ENCODE results near the gene DPH7.
"Not testable (repeated sequence)": the region's sequence is repeated elsewhere in the genome, so short reads cannot be mapped to it uniquely, and the experiment has no call there.

Gene DPH7

GRCh38 chr9:137606005-137606621, 27.4 kb upstream of the DPH7 start:
- peak in 1 of 2 donors; percentile 24 for DNase-seq (ENCODE audit: low read depth in 2 of 2)

- peak; percentile 90 to 93 for DNase-seq (ENCODE audit: low read depth in 2 of 2)
These were observed 26.6 kb upstream of the DPH7 start, which contains the start of gene ARRDC1 for GRCh38 chr9:137605121-137606004. ARRDC1 (plus strand) TSS chr9:137605686; CDS start chr9:137605718, 32 bp downstream.

GRCh38 chr9:137604345-137605086, 25.8 kb upstream of the DPH7 start:
- no peak for DNase-seq (ENCODE audit: low read depth in 2 of 2)

- no peak for DNase-seq (ENCODE audit: low read depth in 2 of 2)
These were observed 25.2 kb upstream of the DPH7 start for GRCh38 chr9:137603879-137604278.

DNA sequence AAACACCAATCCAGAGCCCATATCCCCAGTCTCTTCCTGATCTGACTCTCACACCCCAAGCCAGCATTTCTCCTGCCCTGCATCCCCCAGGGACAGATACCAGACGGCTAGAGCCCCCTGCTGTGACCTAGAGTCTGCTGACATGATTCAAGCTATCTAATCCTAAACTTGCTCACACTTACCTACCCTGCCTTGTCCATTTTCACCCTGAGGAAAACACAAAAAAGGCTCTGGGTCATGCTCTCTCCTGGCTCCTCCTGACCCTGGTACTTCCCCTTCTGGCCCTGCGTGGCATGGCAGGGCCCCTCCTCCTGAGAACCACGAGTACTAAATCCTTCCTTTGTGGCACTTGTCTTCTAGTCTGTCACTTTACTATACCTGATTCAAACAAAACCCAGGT, 23.9 kb upstream of the DPH7 start:
- DNase-seq (ENCODE audit: low read depth in 2 of 2) = no peak

DNA sequence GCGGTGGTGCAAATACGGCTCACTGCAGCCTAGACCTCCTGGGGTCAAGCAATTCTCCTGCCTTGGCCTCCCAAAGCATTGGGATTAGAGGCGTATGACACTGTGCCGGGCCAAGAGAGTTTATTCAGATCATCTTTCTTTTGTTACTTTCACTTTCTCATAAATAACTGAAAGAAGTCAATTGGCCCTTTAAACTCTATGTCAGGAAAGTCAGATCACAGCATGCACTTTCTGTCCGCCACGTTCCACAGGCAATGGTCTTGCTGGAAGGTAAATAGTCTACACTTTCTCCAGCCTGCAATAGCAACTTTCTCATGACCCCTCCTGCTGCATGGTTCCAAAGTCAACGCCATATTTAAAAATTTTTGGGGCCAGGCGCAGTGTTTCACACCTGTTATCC, 20.2 kb upstream of the DPH7 start:
- no peak for DNase-seq (ENCODE audit: low read depth in 2 of 2)

GRCh38 chr9:137596577-137596976, 17.9 kb upstream of the DPH7 start:
- DNase-seq (ENCODE audit: low read depth in 2 of 2) = not testable (repeated sequence)

DNA sequence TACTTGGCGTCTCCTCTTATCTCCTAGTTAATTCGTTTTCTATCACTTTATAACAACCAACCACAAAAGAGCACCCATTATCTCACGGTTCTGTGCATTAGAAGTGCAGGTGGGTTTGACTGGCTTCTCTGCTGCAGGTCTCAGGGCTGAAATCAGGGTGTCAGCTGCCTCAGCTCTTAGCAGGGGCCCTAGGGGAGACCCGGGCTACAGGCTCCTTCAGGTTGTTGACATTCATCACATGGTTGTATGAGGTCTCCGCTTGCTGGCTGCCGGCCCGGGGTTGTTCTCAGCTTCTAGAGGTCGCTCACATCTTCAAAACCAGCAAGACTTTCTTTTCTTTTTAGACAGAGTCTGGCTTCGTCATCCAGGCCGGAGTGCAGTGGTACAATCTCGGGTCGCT, 14.5 kb upstream of the DPH7 start:
- DNase-seq (ENCODE audit: low read depth in 2 of 2) = no peak

- DNase-seq (ENCODE audit: low read depth in 2 of 2) = no peak
These were observed 14.0 kb upstream of the DPH7 start for GRCh38 chr9:137592767-137593166.

DNA sequence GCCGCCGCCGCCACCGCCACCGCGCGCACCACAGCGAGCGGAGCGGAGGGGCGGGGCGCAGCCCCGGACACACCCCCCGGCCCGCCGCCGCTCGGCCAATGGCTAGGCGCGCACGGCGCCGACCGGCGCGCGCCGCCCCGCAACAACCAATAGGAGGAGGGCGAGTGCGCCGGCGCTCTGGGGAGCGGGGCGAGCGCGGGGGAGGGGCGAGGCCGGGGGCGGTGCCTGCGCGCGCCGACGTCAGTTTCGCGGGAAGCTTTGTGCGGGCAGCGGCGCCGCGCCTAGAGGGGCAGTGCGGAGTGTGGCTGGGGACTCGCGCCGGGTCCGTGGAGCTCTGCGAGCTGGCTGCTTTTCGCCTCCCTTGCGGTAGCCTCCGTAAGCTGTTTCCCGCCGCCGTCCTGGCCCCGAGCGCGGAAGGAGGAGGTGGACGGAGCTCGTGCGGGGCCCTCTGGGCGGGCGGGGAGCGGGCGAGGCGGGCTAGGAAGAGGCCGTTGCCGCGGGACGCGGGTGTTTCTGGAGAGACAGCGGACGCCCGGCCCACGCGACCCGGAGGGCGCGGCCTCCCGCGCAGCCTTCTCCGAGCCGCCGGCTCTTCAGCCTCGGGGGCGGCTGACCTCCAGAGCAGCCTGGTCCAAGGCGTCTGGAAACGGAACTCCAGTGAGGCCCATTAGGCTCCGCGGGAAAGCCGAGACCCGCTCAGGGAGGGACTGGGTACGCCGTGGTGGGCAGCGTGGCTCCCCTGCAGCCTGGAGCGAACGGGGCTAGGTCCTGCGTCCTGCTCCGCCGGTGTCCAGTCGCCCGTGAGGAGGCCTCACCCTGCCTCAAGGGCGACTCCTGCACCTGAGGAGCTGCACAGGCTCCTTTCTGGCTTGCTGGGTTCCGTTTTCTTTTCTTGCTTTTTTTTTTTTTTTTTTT, 12.0 kb upstream of the DPH7 start, which contains the start of gene ZMYND19:
Gene ZMYND19, minus strand, starts transcription at position 44 of the 915 bp plus-strand sequence. CDS start 249 bp downstream, outside the sequence.
- peak; percentile 89 to 90 for DNase-seq (ENCODE audit: low read depth in 2 of 2)

GRCh38 chr9:137590123-137590468, 11.4 kb upstream of the DPH7 start:
- DNase-seq (ENCODE audit: low read depth in 2 of 2) = no peak

DNA sequence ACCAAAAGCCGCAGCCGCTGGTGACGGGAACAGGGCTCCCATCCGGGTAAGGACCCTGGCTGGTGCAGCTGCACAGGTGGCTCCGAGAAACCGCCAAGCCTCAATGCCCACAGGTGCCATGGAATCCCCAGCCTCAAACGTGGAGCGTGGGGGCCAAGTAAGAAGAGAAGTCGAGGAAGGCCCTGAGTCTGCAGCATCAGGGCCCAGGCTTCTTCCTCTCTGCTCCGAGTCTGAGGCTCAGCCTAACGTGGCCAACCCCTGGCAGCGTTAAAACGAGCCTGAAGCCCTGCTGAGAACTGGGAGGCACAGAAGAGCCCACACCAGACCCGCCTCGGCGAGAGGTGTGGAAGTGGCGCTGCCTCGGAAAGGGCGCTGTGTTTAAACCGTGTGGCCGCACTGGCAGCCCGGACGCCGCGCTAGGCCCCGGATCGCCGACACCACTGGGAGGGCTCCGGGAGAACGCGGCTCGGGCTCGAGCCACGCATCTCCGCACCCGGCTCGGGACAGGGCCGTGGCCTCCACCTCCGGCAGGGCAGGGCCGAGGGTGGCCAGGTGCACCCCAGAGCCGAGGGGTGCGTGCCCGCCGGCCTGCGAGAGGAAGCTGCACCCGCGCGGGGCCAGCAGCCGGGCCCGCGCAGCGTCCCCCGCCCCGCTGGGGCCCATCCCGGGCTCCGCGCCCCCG, 10.9 kb upstream of the DPH7 start:
- no peak for DNase-seq (ENCODE audit: low read depth in 2 of 2)

GRCh38 chr9:137588891-137589290, 10.2 kb upstream of the DPH7 start:
- no peak for DNase-seq (ENCODE audit: low read depth in 2 of 2)

DNA sequence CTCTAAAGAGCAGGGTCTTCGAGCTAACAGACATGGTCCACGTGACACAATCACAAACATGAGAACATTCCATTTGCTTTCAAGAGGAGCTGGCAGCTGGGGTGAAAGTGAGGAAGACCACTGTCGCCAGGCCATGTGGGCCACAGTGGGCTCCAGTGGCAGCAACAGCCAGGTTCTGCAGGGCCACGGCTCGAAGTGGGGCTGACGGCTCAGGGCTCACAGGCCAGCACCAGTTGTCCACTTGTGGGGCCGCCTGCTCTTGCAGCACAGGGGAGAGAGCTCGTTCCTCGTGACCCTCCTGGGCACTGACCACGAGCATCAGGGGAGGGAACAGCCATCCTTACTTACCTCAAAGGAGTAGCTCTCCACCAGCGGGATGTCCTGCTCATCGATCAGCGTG, 9.6 kb upstream of the DPH7 start:
- no peak for DNase-seq (ENCODE audit: low read depth in 2 of 2)

GRCh38 chr9:137586854-137587253, 8.1 kb upstream of the DPH7 start:
- no peak for DNase-seq (ENCODE audit: low read depth in 2 of 2)

DNA sequence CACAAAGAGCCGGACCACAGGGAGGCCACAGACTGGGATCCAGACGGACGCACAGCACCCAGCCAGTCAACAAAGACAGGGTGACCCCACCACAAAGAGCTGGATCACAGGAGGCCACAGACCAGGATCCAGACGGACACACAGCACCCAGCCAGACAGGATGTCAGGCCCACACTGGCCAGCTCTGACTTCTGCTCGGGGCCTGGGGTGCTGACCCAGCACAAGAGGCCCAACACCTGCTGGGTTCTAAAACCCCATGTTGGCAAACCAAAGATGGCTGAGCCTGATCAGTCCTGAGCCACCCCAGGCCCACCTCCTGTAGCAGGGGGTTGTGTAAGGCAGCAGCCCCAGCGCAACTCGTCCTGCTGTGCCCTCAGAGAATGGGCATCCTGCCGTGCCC, 5.2 kb upstream of the DPH7 start:
- no peak for DNase-seq (ENCODE audit: low read depth in 2 of 2)

DNA sequence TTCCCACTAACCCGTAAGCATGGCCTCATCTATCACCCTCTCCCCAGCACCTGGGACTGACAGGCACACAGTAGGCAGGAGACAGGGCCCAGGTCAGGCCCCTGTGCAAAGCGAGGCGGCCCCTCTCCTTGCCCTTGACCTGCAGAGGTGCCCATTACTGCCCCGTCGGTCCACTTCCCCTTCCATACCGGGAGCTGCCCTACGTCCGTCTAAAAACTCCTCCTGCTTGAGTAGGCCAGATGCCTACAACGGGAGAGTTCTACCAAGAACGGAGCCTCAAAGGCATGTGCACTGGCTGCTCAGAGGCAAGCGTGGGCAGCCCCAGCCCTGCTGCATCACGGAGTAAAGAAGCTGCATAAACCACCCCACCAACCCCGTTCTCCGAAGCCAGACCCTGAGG, 4.6 kb upstream of the DPH7 start:
- DNase-seq (ENCODE audit: low read depth in 2 of 2) = no peak

- DNase-seq (ENCODE audit: low read depth in 2 of 2) = no peak
These were observed 3.6 kb upstream of the DPH7 start for GRCh38 chr9:137582286-137582860.

GRCh38 chr9:137581361-137582285, 2.9 kb upstream of the DPH7 start:
- DNase-seq (ENCODE audit: low read depth in 2 of 2) = no peak

Data from stimulated activated CD4-positive, alpha-beta T cell treated with anti-CD3 and anti-CD28 coated beads, Interleukin-1b, Interleukin-23, amount 100 ng/mL, for 4 hours (primary cell).